ENCODE data around the gene ERBB4.
"Not testable (repeated sequence)": the region's sequence is repeated elsewhere in the genome, so short reads cannot be mapped to it uniquely, and the experiment has no call there.

ERBB4 gene

DNA sequence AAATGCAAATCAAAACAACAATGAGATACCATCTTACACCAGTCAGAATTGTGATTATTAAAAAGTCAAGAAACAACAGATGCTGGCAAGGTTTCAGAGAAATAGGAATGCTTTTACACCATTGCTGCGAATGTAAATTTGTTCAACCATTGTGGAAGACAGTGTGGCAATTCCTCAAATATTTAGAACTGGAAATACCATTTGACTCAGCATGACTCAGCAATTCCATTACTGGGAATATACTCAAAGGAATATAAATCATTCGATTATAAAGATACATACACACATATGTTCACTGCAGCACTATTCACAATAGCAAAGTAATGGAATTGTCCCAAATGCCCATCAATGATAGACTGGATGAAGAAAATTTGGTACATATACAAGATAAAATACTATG lies 516.7 kb downstream of the ERBB4 start:
- H2BK12ac ChIP-seq (ENCODE audit: low read length) = no peak overlapping the region
- H3K27me3 ChIP-seq (ENCODE audit: control insufficient read depth in 3 of 3, insufficient read depth in 3 of 3, low read depth in 1 of 3, low read length in 3 of 3) = no peaks in the 10 kb centered on the region
- no peak overlapping the region for H2BK120ac ChIP-seq (ENCODE audit: low read depth, low read length)
- no peak overlapping the region for H3K9ac ChIP-seq (ENCODE audit: low read depth, low read length, poor library complexity)
- no peaks in the 10 kb centered on the region for H3K9me3 ChIP-seq (replicated peaks in 1 of 2; ENCODE audit: control insufficient read depth in 2 of 2, insufficient read depth in 1 of 2, low read depth in 1 of 2, low read length in 2 of 2)
- no peaks in the 10 kb centered on the region for H3K79me1 ChIP-seq (ENCODE audit: low read depth, low read length)
- no peak overlapping the region for H3K4me2 ChIP-seq (ENCODE audit: insufficient read depth, low read length, poor library complexity, severe bottlenecking)
- H2BK5ac ChIP-seq (ENCODE audit: low read length) = no peak overlapping the region
- no CpG with 5 or more reads among the region's 2 CpGs for WGBS, 2 donors (ENCODE audit: extremely low coverage in 2 of 2, insufficient read length in 2 of 2, insufficient replicate concordance in 1 of 2)
- H3K23ac ChIP-seq (ENCODE audit: low read depth, low read length, poor library complexity) = no peak overlapping the region
- H3K27ac ChIP-seq (replicated peaks; ENCODE audit: low read length) = no peak overlapping the region
- no peak overlapping the region for H2BK15ac ChIP-seq (ENCODE audit: low read length)
- no peak overlapping the region for H3K18ac ChIP-seq (ENCODE audit: low read length)
- H2AK5ac ChIP-seq (ENCODE audit: low read depth, low read length) = no peak overlapping the region
- DNase-seq (ENCODE audit: low spot score) = no peak
- H3K14ac ChIP-seq (ENCODE audit: low read length) = no peak overlapping the region
- H4K91ac ChIP-seq (ENCODE audit: low read depth, low read length, poor library complexity) = no peak overlapping the region
- peaks cover 0 to 5% of the 10 kb centered on the region in 2 donors for H3K4me1 ChIP-seq (ENCODE audit: control insufficient read depth in 2 of 2, insufficient read depth in 1 of 2, low read depth in 1 of 2, low read length in 2 of 2)
- H2AFZ ChIP-seq (ENCODE audit: low read length) = no peak overlapping the region
- H3K4me3 ChIP-seq (ENCODE audit: low read length in 2 of 2) = no peak overlapping the region
- no peak overlapping the region for H4K8ac ChIP-seq (ENCODE audit: low read depth, low read length)
- no peaks in the 10 kb centered on the region for H3K36me3 ChIP-seq (replicated peaks in 1 of 2; ENCODE audit: control insufficient read depth in 2 of 2, insufficient read depth in 2 of 2, low read length in 2 of 2)
- no peak overlapping the region for H3K4ac ChIP-seq (ENCODE audit: low read length)

DNA sequence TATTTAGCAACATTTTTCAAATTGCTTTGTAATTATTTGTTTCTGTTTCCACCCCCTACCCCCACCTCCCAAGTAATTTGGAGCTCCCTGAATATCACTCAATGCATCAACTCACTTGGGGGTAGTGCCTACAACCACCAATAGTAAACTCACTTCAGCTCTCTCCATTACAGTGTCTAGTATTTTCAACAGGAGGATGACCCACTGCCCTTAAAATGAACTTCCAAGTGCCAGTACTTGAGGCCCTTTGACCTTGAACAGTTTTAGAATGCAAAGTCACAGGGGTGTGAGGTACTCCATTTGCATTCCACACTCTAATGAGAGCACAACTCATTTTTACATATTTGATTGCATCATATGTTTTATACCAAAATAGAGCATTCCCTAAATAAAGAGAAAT lies 523.0 kb downstream of the ERBB4 start:
- Histone ChIP-seq H3K14ac (ENCODE audit: low read length) (no peak overlapping the region), H2BK120ac (ENCODE audit: low read depth, low read length) (no peak overlapping the region), H2BK15ac (ENCODE audit: low read length) (no peak overlapping the region), H2AK5ac (ENCODE audit: low read depth, low read length) (no peak overlapping the region), H3K18ac (ENCODE audit: low read length) (no peak overlapping the region), H3K79me1 (ENCODE audit: low read depth, low read length) (no peaks in the 10 kb centered on the region), H4K8ac (ENCODE audit: low read depth, low read length) (no peak overlapping the region), H3K4me1 (ENCODE audit: control insufficient read depth in 2 of 2, insufficient read depth in 1 of 2, low read depth in 1 of 2, low read length in 2 of 2) (no peaks in the 10 kb centered on the region), H3K9me3 (replicated peaks in 1 of 2; ENCODE audit: control insufficient read depth in 2 of 2, insufficient read depth in 1 of 2, low read depth in 1 of 2, low read length in 2 of 2) (no peaks in the 10 kb centered on the region), H3K23ac (ENCODE audit: low read depth, low read length, poor library complexity) (no peak overlapping the region), H2BK5ac (ENCODE audit: low read length) (no peak overlapping the region), H3K36me3 (replicated peaks in 1 of 2; ENCODE audit: control insufficient read depth in 2 of 2, insufficient read depth in 2 of 2, low read length in 2 of 2) (no peaks in the 10 kb centered on the region), H3K4ac (ENCODE audit: low read length) (no peak overlapping the region), H3K9ac (ENCODE audit: low read depth, low read length, poor library complexity) (no peak overlapping the region), H3K27me3 (ENCODE audit: control insufficient read depth in 3 of 3, insufficient read depth in 3 of 3, low read depth in 1 of 3, low read length in 3 of 3) (no peaks in the 10 kb centered on the region), H3K4me2 (ENCODE audit: insufficient read depth, low read length, poor library complexity, severe bottlenecking) (no peak overlapping the region), H2BK12ac (ENCODE audit: low read length) (no peak overlapping the region), H3K27ac (replicated peaks; ENCODE audit: low read length) (no peak overlapping the region), H3K4me3 (ENCODE audit: low read length in 2 of 2) (no peak overlapping the region), H2AFZ (ENCODE audit: low read length) (no peak overlapping the region), H4K91ac (ENCODE audit: low read depth, low read length, poor library complexity) (no peak overlapping the region)
- no peak for DNase-seq (ENCODE audit: low spot score)

DNA sequence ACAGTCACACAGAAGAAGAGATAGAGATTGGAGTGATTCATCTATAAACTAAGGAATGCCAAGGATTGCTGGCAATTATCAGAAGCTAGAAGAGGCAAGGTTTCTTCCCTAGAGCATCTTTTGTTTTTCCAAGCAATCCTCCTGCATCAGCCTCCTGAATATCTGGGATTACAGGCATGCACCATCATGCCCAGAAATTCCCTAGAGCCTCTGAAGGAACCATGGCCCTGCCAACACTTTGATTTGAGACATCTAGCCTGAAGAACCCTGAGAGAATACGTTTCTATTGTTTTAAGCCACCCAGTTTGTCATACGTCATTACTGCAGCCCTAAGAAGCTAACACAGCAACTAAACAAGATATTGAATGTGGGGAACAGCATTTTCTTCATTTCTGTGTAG lies 525.0 kb downstream of the ERBB4 start:
- Histone ChIP-seq H3K4me2 (ENCODE audit: insufficient read depth, low read length, poor library complexity, severe bottlenecking) (no peak overlapping the region), H3K79me1 (ENCODE audit: low read depth, low read length) (no peaks in the 10 kb centered on the region), H3K18ac (ENCODE audit: low read length) (no peak overlapping the region), H2BK15ac (ENCODE audit: low read length) (no peak overlapping the region), H2BK5ac (ENCODE audit: low read length) (no peak overlapping the region), H2AFZ (ENCODE audit: low read length) (no peak overlapping the region), H3K14ac (ENCODE audit: low read length) (no peak overlapping the region), H3K9ac (ENCODE audit: low read depth, low read length, poor library complexity) (no peak overlapping the region), H3K27me3 (ENCODE audit: control insufficient read depth in 3 of 3, insufficient read depth in 3 of 3, low read depth in 1 of 3, low read length in 3 of 3) (no peaks in the 10 kb centered on the region), H3K36me3 (replicated peaks in 1 of 2; ENCODE audit: control insufficient read depth in 2 of 2, insufficient read depth in 2 of 2, low read length in 2 of 2) (no peaks in the 10 kb centered on the region), H3K4me1 (ENCODE audit: control insufficient read depth in 2 of 2, insufficient read depth in 1 of 2, low read depth in 1 of 2, low read length in 2 of 2) (no peaks in the 10 kb centered on the region), H3K23ac (ENCODE audit: low read depth, low read length, poor library complexity) (no peak overlapping the region), H3K4me3 (ENCODE audit: low read length in 2 of 2) (no peak overlapping the region), H3K9me3 (replicated peaks in 1 of 2; ENCODE audit: control insufficient read depth in 2 of 2, insufficient read depth in 1 of 2, low read depth in 1 of 2, low read length in 2 of 2) (no peaks in the 10 kb centered on the region), H2BK12ac (ENCODE audit: low read length) (no peak overlapping the region), H3K4ac (ENCODE audit: low read length) (no peak overlapping the region), H4K91ac (ENCODE audit: low read depth, low read length, poor library complexity) (no peak overlapping the region), H2AK5ac (ENCODE audit: low read depth, low read length) (no peak overlapping the region), H2BK120ac (ENCODE audit: low read depth, low read length) (no peak overlapping the region), H3K27ac (replicated peaks; ENCODE audit: low read length) (no peak overlapping the region), H4K8ac (ENCODE audit: low read depth, low read length) (no peak overlapping the region)
- no CpG with 5 or more reads among the region's 2 CpGs for WGBS, 2 donors (ENCODE audit: extremely low coverage in 2 of 2, insufficient read length in 2 of 2, insufficient replicate concordance in 1 of 2)
- no peak for DNase-seq (ENCODE audit: low spot score)

DNA sequence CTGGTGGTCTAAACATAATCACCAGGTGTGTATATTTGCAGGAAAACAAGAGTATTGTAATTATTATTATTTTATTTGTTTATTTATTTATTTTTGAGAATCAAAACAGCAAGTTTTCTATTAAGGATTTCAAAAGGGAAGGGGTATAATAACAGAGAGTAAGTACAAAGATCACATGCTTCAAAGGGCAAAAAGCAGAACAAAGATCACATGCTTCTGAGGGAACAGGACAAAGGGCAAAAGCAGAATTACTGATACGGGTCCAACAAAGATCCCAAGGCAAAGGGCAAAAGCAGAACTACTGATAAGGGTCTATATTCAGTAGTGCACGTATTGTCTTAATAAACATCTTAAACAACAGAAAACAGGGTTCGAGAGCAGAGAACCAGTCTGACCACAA lies 528.3 kb downstream of the ERBB4 start:
- not testable (repeated sequence) for H3K4me3 ChIP-seq (ENCODE audit: low read length in 2 of 2); H3K9ac ChIP-seq (ENCODE audit: low read depth, low read length, poor library complexity); H3K36me3 ChIP-seq (replicated peaks in 1 of 2; ENCODE audit: control insufficient read depth in 2 of 2, insufficient read depth in 2 of 2, low read length in 2 of 2); H3K27ac ChIP-seq (replicated peaks; ENCODE audit: low read length); H3K9me3 ChIP-seq (replicated peaks in 1 of 2; ENCODE audit: control insufficient read depth in 2 of 2, insufficient read depth in 1 of 2, low read depth in 1 of 2, low read length in 2 of 2); H2BK12ac ChIP-seq (ENCODE audit: low read length); H2BK15ac ChIP-seq (ENCODE audit: low read length); H3K23ac ChIP-seq (ENCODE audit: low read depth, low read length, poor library complexity); H3K27me3 ChIP-seq (ENCODE audit: control insufficient read depth in 3 of 3, insufficient read depth in 3 of 3, low read depth in 1 of 3, low read length in 3 of 3); H4K8ac ChIP-seq (ENCODE audit: low read depth, low read length); H4K91ac ChIP-seq (ENCODE audit: low read depth, low read length, poor library complexity); H3K18ac ChIP-seq (ENCODE audit: low read length); H2BK5ac ChIP-seq (ENCODE audit: low read length); H2BK120ac ChIP-seq (ENCODE audit: low read depth, low read length); H2AFZ ChIP-seq (ENCODE audit: low read length); H3K4ac ChIP-seq (ENCODE audit: low read length); DNase-seq (ENCODE audit: low spot score); H2AK5ac ChIP-seq (ENCODE audit: low read depth, low read length); H3K4me2 ChIP-seq (ENCODE audit: insufficient read depth, low read length, poor library complexity, severe bottlenecking); H3K4me1 ChIP-seq (ENCODE audit: control insufficient read depth in 2 of 2, insufficient read depth in 1 of 2, low read depth in 1 of 2, low read length in 2 of 2); H3K14ac ChIP-seq (ENCODE audit: low read length); H3K79me1 ChIP-seq (ENCODE audit: low read depth, low read length)
- WGBS, 2 donors (ENCODE audit: extremely low coverage in 2 of 2, insufficient read length in 2 of 2, insufficient replicate concordance in 1 of 2) = no CpG with 5 or more reads among the region's 3 CpGs

Data from neuronal stem cell (in vitro differentiated cells).